WTC11 (cell line): Measurements from ENCODE around the gene LANCL2. TPM values are rescaled to one million over a fixed set of nuclear protein-coding genes. Genes with fewer than 3 reads are reported as not detected.

Experiments
- ATAC-seq: fragments of 200-7000 bp; cut with Tn5 transposase; 2 replicates; pipeline ENCODE4 v1.10.0; 2021; ENCODE audit warnings: mild to moderate bottlenecking, moderate library complexity
- CTCF ChIA-PET: fragments of 300-600 bp; sonication (Branson Sonifier 250); formaldehyde crosslinking; loops from one replicate; lab custom pipeline; 2021; ENCODE audit warnings: antibody characterized with exemption; lab: Charles Lee
- POLR2A ChIA-PET: fragments of 350-600 bp; sonication (Branson Sonifier 250); formaldehyde crosslinking; loops from one replicate; lab custom pipeline; 2021; ENCODE audit warnings: antibody characterized with exemption; lab: Charles Lee
- DNase-seq: peaks from one replicate; pipeline ENCODE4 v3.0.0; 2021; ENCODE audit warnings: low spot score
- H3K27ac Mint-ChIP-seq: 2 replicates; pipeline ENCODE4 v1.8.0; 2021; ENCODE audit warnings: mixed read lengths
- H3K27me3 Mint-ChIP-seq: 2 replicates; pipeline ENCODE4 v1.8.0; 2021; ENCODE audit warnings: low read depth, mild to moderate bottlenecking, moderate library complexity, mixed read lengths
- H3K36me3 Mint-ChIP-seq: 2 replicates; pipeline ENCODE4 v1.8.0; 2021; ENCODE audit warnings: mixed read lengths
- H3K4me1 Mint-ChIP-seq: 2 replicates; pipeline ENCODE4 v1.8.0; 2022; ENCODE audit warnings: mixed read lengths
- H3K4me3 Mint-ChIP-seq: 2 replicates; pipeline ENCODE4 v1.8.0; 2021; ENCODE audit warnings: mild to moderate bottlenecking, moderate library complexity, mixed read lengths
- H3K9me3 Mint-ChIP-seq: 2 replicates; pipeline ENCODE4 v1.8.0; 2021; ENCODE audit warnings: mixed read lengths
- ATF1 ChIP-seq: sonication (generic); formaldehyde crosslinking; IDR thresholded peaks from 2 replicates; pipeline ENCODE4 v1.8.1; 2023; ENCODE audit warnings: mild to moderate bottlenecking, moderate library complexity, missing genetic modification reagents
- ELF4 ChIP-seq: sonication (generic); formaldehyde crosslinking; IDR thresholded peaks from 2 replicates; pipeline ENCODE4 v1.8.1; 2022; ENCODE audit warnings: low read depth, mild to moderate bottlenecking, moderate library complexity, missing genetic modification reagents
- ETV6 ChIP-seq: sonication (generic); formaldehyde crosslinking; IDR thresholded peaks from 2 replicates; pipeline ENCODE4 v1.8.1; 2022; ENCODE audit warnings: mild to moderate bottlenecking, missing genetic modification reagents
- HMGA2 ChIP-seq: fragments of 250-450 bp; sonication (Bioruptor Pico); IDR thresholded peaks from 2 replicates; pipeline ENCODE4 v1.4.0; 2021; ENCODE audit warnings: mild to moderate bottlenecking, moderate library complexity
- JAZF1 ChIP-seq: fragments of 250-450 bp; sonication (Bioruptor Pico); IDR thresholded peaks from 2 replicates; pipeline ENCODE4 v1.9.0; 2021; ENCODE audit warnings: moderate library complexity, mild to moderate bottlenecking, inconsistent platforms
- JUN ChIP-seq: sonication (generic); formaldehyde crosslinking; IDR thresholded peaks from 2 replicates; pipeline ENCODE4 v1.8.0; 2023; ENCODE audit warnings: mild to moderate bottlenecking, missing genetic modification reagents
- MXD4 ChIP-seq: fragments of 250-450 bp; sonication (Bioruptor Pico); IDR thresholded peaks from 2 replicates; pipeline ENCODE4 v1.8.0; 2021; ENCODE audit warnings: mild to moderate bottlenecking, moderate library complexity, borderline replicate concordance
- NFE2L1 ChIP-seq: sonication (generic); formaldehyde crosslinking; IDR thresholded peaks from 2 replicates; pipeline ENCODE4 v1.8.1; 2023; ENCODE audit warnings: missing genetic modification reagents
- NR3C1 ChIP-seq: sonication (generic); formaldehyde crosslinking; conservative IDR thresholded peaks from 2 replicates; pipeline ENCODE4 v1.8.1; 2023; ENCODE audit warnings: low read depth, mild to moderate bottlenecking, missing genetic modification reagents
- ZNF138 ChIP-seq: sonication (generic); formaldehyde crosslinking; conservative IDR thresholded peaks from 2 replicates; pipeline ENCODE4 v1.8.1; 2022; ENCODE audit warnings: mild to moderate bottlenecking, moderate library complexity, missing genetic modification reagents
- ZNF317 ChIP-seq: sonication (generic); formaldehyde crosslinking; IDR thresholded peaks from 2 replicates; pipeline ENCODE4 v1.8.1; 2023; ENCODE audit warnings: low read depth, mild to moderate bottlenecking, moderate library complexity, missing genetic modification reagents, borderline replicate concordance
- ZNF396 ChIP-seq: fragments of 250-450 bp; sonication (Bioruptor Pico); IDR thresholded peaks from 2 replicates; pipeline ENCODE4 v1.8.0; 2021; ENCODE audit warnings: mild to moderate bottlenecking, moderate library complexity, borderline replicate concordance
- total RNA-seq: library from RNA; stranded (reverse); gene quantifications from 3 replicates; pipeline ENCODE4 v1.2.3, GENCODE V29; 2021
- TF ChIP-seq, protein P1 (sequence below): sonication (generic); formaldehyde crosslinking; IDR thresholded peaks from 2 replicates; pipeline ENCODE4 v1.8.1; 2023; ENCODE audit warnings: mild to moderate bottlenecking, missing genetic modification reagents, moderate library complexity
- TF ChIP-seq, protein P2 (sequence below): sonication (generic); formaldehyde crosslinking; IDR thresholded peaks from 2 replicates; pipeline ENCODE4 v1.8.1; 2023; ENCODE audit warnings: mild to moderate bottlenecking, missing genetic modification reagents, moderate library complexity
- TF ChIP-seq, protein P3 (sequence below): sonication (generic); formaldehyde crosslinking; IDR thresholded peaks from 2 replicates; pipeline ENCODE4 v1.8.0; 2023; ENCODE audit warnings: mild to moderate bottlenecking, missing genetic modification reagents
- TF ChIP-seq, protein P4 (sequence below): sonication (generic); formaldehyde crosslinking; IDR thresholded peaks from 2 replicates; pipeline ENCODE4 v1.8.1; 2022; ENCODE audit warnings: low read depth, mild to moderate bottlenecking, moderate library complexity, missing genetic modification reagents, borderline replicate concordance
- TF ChIP-seq, protein P5 (sequence below): fragments of 200-600 bp; IDR thresholded peaks from 2 replicates; pipeline ENCODE4 v1.8.0; 2022; ENCODE audit warnings: antibody characterized with exemption
- TF ChIP-seq, protein P6 (sequence below): sonication (generic); formaldehyde crosslinking; IDR thresholded peaks from 2 replicates; pipeline ENCODE4 v1.8.0; 2022; ENCODE audit warnings: mild to moderate bottlenecking, missing genetic modification reagents

Gene LANCL2
- total RNA-seq, 1 experiment from 2014 or later: 13.2 TPM

DNA sequence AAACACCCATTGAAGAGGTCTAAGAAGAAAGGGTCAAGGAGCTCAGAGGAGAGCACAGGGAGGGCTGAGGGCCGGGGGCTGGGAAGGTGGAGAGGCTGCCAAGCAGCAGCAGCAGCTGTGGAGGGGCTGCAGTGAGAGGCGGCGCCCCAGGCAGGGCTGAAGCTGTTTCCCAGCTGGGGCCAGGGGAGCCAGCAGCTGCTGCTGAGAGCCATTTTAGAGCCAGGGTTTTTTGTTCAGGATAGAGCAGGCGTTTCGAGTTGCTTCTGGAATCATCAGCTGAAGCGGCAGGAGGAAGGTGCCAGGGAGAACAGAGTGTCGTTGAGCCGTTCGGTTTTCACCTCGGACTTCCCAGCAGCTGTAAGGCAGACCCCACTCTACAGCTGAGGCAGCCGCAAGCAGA is 62.7 kb downstream of the LANCL2 start (continued):
- TF ChIP-seq, protein P1, sequence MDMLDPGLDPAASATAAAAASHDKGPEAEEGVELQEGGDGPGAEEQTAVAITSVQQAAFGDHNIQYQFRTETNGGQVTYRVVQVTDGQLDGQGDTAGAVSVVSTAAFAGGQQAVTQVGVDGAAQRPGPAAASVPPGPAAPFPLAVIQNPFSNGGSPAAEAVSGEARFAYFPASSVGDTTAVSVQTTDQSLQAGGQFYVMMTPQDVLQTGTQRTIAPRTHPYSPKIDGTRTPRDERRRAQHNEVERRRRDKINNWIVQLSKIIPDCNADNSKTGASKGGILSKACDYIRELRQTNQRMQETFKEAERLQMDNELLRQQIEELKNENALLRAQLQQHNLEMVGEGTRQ: no peak
- TF ChIP-seq JAZF1 (CRISPR knock-in tag) (no peak), NR3C1 (no peak), ZNF317 (CRISPR knock-in tag) (no peak), ATF1 (CRISPR knock-in tag) (no peak), NFE2L1 (CRISPR knock-in tag) (no peak), MXD4 (CRISPR knock-in tag) (no peak)
- TF ChIP-seq, protein P2, sequence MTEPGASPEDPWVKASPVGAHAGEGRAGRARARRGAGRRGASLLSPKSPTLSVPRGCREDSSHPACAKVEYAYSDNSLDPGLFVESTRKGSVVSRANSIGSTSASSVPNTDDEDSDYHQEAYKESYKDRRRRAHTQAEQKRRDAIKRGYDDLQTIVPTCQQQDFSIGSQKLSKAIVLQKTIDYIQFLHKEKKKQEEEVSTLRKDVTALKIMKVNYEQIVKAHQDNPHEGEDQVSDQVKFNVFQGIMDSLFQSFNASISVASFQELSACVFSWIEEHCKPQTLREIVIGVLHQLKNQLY: no peak

DNA sequence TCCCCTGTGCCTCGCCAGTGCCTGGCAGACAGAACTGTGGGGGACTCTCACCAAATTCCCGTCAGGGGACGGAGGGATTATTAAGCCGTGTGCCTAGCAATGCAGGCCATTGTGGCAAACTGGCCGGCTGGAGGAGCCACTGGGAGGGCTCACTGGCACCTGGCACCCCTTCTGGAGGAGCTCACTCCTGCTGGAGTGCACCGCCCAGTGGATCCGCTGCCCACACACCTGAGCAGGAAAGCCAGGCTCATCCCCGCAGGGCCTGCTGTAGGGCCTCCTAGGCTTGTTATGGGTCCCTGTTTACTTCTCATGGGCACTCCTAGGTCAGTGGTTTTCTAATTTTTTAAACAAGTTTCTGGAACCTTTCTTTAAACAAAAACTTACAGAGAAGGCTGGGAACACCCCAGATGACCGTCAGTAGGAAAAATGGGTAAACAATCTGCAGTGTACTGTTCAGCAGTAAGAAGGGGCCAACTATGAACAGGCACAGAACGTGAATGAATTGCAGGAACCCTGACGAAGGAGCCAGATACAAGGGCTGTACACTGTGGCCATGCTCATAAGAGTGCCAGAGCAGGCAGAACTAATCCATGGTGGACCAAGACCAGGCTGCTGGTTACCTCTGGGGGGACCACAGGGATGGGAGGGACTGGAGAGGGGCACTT is 64.8 kb downstream of the LANCL2 start:
- TF ChIP-seq, protein P3, sequence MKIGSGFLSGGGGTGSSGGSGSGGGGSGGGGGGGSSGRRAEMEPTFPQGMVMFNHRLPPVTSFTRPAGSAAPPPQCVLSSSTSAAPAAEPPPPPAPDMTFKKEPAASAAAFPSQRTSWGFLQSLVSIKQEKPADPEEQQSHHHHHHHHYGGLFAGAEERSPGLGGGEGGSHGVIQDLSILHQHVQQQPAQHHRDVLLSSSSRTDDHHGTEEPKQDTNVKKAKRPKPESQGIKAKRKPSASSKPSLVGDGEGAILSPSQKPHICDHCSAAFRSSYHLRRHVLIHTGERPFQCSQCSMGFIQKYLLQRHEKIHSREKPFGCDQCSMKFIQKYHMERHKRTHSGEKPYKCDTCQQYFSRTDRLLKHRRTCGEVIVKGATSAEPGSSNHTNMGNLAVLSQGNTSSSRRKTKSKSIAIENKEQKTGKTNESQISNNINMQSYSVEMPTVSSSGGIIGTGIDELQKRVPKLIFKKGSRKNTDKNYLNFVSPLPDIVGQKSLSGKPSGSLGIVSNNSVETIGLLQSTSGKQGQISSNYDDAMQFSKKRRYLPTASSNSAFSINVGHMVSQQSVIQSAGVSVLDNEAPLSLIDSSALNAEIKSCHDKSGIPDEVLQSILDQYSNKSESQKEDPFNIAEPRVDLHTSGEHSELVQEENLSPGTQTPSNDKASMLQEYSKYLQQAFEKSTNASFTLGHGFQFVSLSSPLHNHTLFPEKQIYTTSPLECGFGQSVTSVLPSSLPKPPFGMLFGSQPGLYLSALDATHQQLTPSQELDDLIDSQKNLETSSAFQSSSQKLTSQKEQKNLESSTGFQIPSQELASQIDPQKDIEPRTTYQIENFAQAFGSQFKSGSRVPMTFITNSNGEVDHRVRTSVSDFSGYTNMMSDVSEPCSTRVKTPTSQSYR (CRISPR knock-in tag): no peak
- TF ChIP-seq HMGA2 (CRISPR knock-in tag) (no peak), ZNF396 (CRISPR knock-in tag) (no peak), ETV6 (no peak), ZNF138 (CRISPR knock-in tag) (no peak), NR3C1 (no peak), ELF4 (CRISPR knock-in tag) (no peak), JUN (no peak)
- TF ChIP-seq, protein P4, sequence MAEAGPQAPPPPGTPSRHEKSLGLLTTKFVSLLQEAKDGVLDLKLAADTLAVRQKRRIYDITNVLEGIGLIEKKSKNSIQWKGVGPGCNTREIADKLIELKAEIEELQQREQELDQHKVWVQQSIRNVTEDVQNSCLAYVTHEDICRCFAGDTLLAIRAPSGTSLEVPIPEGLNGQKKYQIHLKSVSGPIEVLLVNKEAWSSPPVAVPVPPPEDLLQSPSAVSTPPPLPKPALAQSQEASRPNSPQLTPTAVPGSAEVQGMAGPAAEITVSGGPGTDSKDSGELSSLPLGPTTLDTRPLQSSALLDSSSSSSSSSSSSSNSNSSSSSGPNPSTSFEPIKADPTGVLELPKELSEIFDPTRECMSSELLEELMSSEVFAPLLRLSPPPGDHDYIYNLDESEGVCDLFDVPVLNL: no peak
- TF ChIP-seq, protein P5, sequence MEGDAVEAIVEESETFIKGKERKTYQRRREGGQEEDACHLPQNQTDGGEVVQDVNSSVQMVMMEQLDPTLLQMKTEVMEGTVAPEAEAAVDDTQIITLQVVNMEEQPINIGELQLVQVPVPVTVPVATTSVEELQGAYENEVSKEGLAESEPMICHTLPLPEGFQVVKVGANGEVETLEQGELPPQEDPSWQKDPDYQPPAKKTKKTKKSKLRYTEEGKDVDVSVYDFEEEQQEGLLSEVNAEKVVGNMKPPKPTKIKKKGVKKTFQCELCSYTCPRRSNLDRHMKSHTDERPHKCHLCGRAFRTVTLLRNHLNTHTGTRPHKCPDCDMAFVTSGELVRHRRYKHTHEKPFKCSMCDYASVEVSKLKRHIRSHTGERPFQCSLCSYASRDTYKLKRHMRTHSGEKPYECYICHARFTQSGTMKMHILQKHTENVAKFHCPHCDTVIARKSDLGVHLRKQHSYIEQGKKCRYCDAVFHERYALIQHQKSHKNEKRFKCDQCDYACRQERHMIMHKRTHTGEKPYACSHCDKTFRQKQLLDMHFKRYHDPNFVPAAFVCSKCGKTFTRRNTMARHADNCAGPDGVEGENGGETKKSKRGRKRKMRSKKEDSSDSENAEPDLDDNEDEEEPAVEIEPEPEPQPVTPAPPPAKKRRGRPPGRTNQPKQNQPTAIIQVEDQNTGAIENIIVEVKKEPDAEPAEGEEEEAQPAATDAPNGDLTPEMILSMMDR: no peak
- TF ChIP-seq, protein P6, sequence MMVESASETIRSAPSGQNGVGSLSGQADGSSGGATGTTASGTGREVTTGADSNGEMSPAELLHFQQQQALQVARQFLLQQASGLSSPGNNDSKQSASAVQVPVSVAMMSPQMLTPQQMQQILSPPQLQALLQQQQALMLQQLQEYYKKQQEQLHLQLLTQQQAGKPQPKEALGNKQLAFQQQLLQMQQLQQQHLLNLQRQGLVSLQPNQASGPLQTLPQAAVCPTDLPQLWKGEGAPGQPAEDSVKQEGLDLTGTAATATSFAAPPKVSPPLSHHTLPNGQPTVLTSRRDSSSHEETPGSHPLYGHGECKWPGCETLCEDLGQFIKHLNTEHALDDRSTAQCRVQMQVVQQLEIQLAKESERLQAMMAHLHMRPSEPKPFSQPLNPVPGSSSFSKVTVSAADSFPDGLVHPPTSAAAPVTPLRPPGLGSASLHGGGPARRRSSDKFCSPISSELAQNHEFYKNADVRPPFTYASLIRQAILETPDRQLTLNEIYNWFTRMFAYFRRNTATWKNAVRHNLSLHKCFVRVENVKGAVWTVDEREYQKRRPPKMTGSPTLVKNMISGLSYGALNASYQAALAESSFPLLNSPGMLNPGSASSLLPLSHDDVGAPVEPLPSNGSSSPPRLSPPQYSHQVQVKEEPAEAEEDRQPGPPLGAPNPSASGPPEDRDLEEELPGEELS (CRISPR knock-in tag): no peak
- TF ChIP-seq, all 79 proteins: peak for 0
- ATAC-seq (no peak), DNase-seq (no peak)
- ChIA-PET CTCF (no interaction called here), POLR2A (no interaction called here)
- Mint-ChIP-seq H3K27me3 (no peaks in the 10 kb centered on the region), H3K4me3 (no peak overlapping the region), H3K4me1 (peaks cover 22% of the 10 kb centered on the region), H3K36me3 (peaks cover 10% of the 10 kb centered on the region), H3K9me3 (no peaks in the 10 kb centered on the region), H3K27ac (no peak overlapping the region)
